Motor neuron (in vitro differentiated cells): Measurements from ENCODE around the gene ZNF407. TPM values are rescaled to one million over a fixed set of nuclear protein-coding genes. Genes with fewer than 3 reads are reported as not detected.

Experiments used
- ATAC-seq, 8 experiments: fragments of 200-7000 bp; cut with Tn5 transposase; replicated peaks in 6 of 8; 2 replicates each; pipeline ENCODE4 v1.8.0; 2021; ENCODE audit warnings: mild to moderate bottlenecking in 8 of 8, moderate library complexity in 8 of 8
- H3K27ac ChIP-seq, 2 donors: fragments of 250-450 bp; sonication (Bioruptor Pico); 2 replicates each; pipeline ENCODE4 v1.9.0; 2021; ENCODE audit warnings: antibody characterized with exemption in 2 of 2, mild to moderate bottlenecking in 2 of 2, moderate library complexity in 1 of 2
- H3K4me1 ChIP-seq, 2 donors: fragments of 250-450 bp; sonication (Bioruptor Pico); replicated peaks in 1 of 2; 2 replicates each; pipeline ENCODE4 v1.6.1; 2021; ENCODE audit warnings: antibody characterized with exemption in 2 of 2, mild to moderate bottlenecking in 2 of 2, moderate library complexity in 1 of 2
- H3K4me3 ChIP-seq, 5 donors: fragments of 250-450 bp; sonication (Bioruptor Pico); 2 replicates each; pipeline ENCODE4 v1.9.0; 2021; ENCODE audit warnings: antibody characterized with exemption in 5 of 5, mild to moderate bottlenecking in 5 of 5, moderate library complexity in 4 of 5
- WGBS, 10 experiments: fragments of 450-650 bp; shearing (Covaris generic); methylation state at CpG; one replicate each; pipeline ENCODE4 v1.0.0; 2022; 5-methylcytosine and 5-hydroxymethylcytosine counted together
- in situ Hi-C, 9 experiments: fragments of 400-800 bp; cut with MboI; loops; one replicate each; pipeline ENCODE4 v1.15.0; 2021; ENCODE audit warnings: low sequenced_read_pairs in 9 of 9, low pct_unique_long_range_greater_than_20kb in 2 of 9; ENCODE audit not compliant: unreplicated experiment in 9 of 9
- total RNA-seq, 8 experiments: library from RNA; unstranded; fragments of 300-600 nt; gene quantifications; 2 replicates each; pipeline versions ENCODE4 v1.2.3 to v1.2.4, GENCODE V29; 2022

ZNF407 gene
- total RNA-seq, 8 experiments from 2014 or later = 7.9 to 23.6 (median 11.6) TPM

- ATAC-seq = no peak
- in situ Hi-C loops = no loop called here
- H3K4me3 ChIP-seq = no peak overlapping the region
- H3K4me1 ChIP-seq = peaks cover 0 to 7% of the 10 kb centered on the region in 2 donors
- 79 to 100% (median 92%) methylated on average over 1 to 8 of the region's 8 CpGs for WGBS, 10 experiments
- no peak overlapping the region for H3K27ac ChIP-seq
Measured at GRCh38 chr18:74791501-74792194, 194.0 kb downstream of the ZNF407 start.

- no peak overlapping the region for H3K27ac ChIP-seq
- H3K4me3 ChIP-seq = no peak overlapping the region
- ATAC-seq = no peak
- peaks cover 5 to 15% of the 10 kb centered on the region in 2 donors for H3K4me1 ChIP-seq
- WGBS, 10 experiments = 55 to 100% (median 84%) methylated on average over 1 to 8 of the region's 9 CpGs; no CpG with 5 or more reads in 1 of the 10 experiments
- in situ Hi-C loops = no loop called here
Measured at GRCh38 chr18:74793746-74794145, 196.1 kb downstream of the ZNF407 start.

GRCh38 chr18:74795751-74796150 lies 198.1 kb downstream of the ZNF407 start:
- in situ Hi-C loops = no loop called here
- no peak overlapping the region for H3K27ac ChIP-seq
- ATAC-seq = no peak
- 80 to 100% (median 98%) methylated on average over 1 to 9 of the region's 9 CpGs; no CpG with 5 or more reads in 1 of the 10 experiments for WGBS, 10 experiments
- H3K4me1 ChIP-seq = peaks cover 5 to 15% of the 10 kb centered on the region in 2 donors
- H3K4me3 ChIP-seq = no peak overlapping the region

- in situ Hi-C loops = no loop called here
- ATAC-seq = no peak
- Histone ChIP-seq H3K27ac (no peak overlapping the region), H3K4me1 (peaks cover 5 to 15% of the 10 kb centered on the region in 2 donors), H3K4me3 (no peak overlapping the region)
- WGBS, 10 experiments = 79 to 100% (median 94%) methylated on average over 1 to 4 of the region's 4 CpGs
Measured at GRCh38 chr18:74796211-74796610, 198.5 kb downstream of the ZNF407 start.

- Histone ChIP-seq H3K4me1 (peaks cover 5 to 15% of the 10 kb centered on the region in 2 donors), H3K27ac (no peak overlapping the region), H3K4me3 (peak overlapping the region in 1 of 5 donors; percentile 5)
- 10 to 84% (median 54%) methylated on average over 2 to 7 of the region's 7 CpGs for WGBS, 10 experiments
- ATAC-seq = peak in 7 of 8 experiments; percentile 79 to 94 (median 90)
- in situ Hi-C loops = no loop called here
Measured at GRCh38 chr18:74796841-74797576, 199.3 kb downstream of the ZNF407 start.

- peak in 3 of 8 experiments; percentile 8 to 18 (median 9) for ATAC-seq
- 44 to 100% (median 94%) methylated on average over 2 to 6 of the region's 6 CpGs for WGBS, 10 experiments
- in situ Hi-C loops = no loop called here
- Histone ChIP-seq H3K4me3 (no peak overlapping the region), H3K27ac (no peak overlapping the region), H3K4me1 (peaks cover 5 to 15% of the 10 kb centered on the region in 2 donors)
Measured at GRCh38 chr18:74797577-74798151, 200.0 kb downstream of the ZNF407 start.

- WGBS, 10 experiments = 13 to 100% (median 56%) methylated on average over 1 to 2 of the region's 2 CpGs; no CpG with 5 or more reads in 1 of the 10 experiments
- in situ Hi-C loops = no loop called here
- peak in 4 of 8 experiments; percentile 49 to 87 (median 68) for ATAC-seq
- Histone ChIP-seq H3K4me1 (peaks cover 6 to 18% of the 10 kb centered on the region in 2 donors), H3K27ac (no peak overlapping the region), H3K4me3 (no peak overlapping the region)
Measured at GRCh38 chr18:74799542-74799941, 201.9 kb downstream of the ZNF407 start.

GRCh38 chr18:74800098-74800497 lies 202.4 kb downstream of the ZNF407 start:
- H3K4me1 ChIP-seq = peaks cover 8 to 19% of the 10 kb centered on the region in 2 donors
- in situ Hi-C loops = no loop called here
- no peak for ATAC-seq
- no peak overlapping the region for H3K27ac ChIP-seq
- H3K4me3 ChIP-seq = no peak overlapping the region

GRCh38 chr18:74803117-74803516 lies 205.4 kb downstream of the ZNF407 start:
- 60 to 100% (median 100%) methylated on average over 1 to 3 of the region's 4 CpGs; no CpG with 5 or more reads in 2 of the 10 experiments for WGBS, 10 experiments
- peaks cover 3 to 4% of the 10 kb centered on the region in 2 donors for H3K4me1 ChIP-seq
- in situ Hi-C loops = no loop called here
- H3K27ac ChIP-seq = no peak overlapping the region
- no peak overlapping the region for H3K4me3 ChIP-seq
- no peak for ATAC-seq

GRCh38 chr18:74803769-74804168 lies 206.1 kb downstream of the ZNF407 start:
- in situ Hi-C loops = no loop called here
- no peak overlapping the region for H3K27ac ChIP-seq
- WGBS, 10 experiments = 73 to 98% (median 84%) methylated on average over 3 to 10 of the region's 10 CpGs; no CpG with 5 or more reads in 1 of the 10 experiments
- ATAC-seq = no peak
- H3K4me1 ChIP-seq = peaks cover 3 to 4% of the 10 kb centered on the region in 2 donors
- H3K4me3 ChIP-seq = no peak overlapping the region

- peaks cover 3 to 4% of the 10 kb centered on the region in 2 donors for H3K4me1 ChIP-seq
- H3K27ac ChIP-seq = no peak overlapping the region
- in situ Hi-C loops = no loop called here
- no peak overlapping the region for H3K4me3 ChIP-seq
- 30 to 88% (median 57%) methylated on average over 3 to 6 of the region's 6 CpGs for WGBS, 10 experiments
- no peak for ATAC-seq
Measured at GRCh38 chr18:74804677-74805076, 207.0 kb downstream of the ZNF407 start.

- Histone ChIP-seq H3K27ac (no peak overlapping the region), H3K4me1 (peaks cover 3 to 4% of the 10 kb centered on the region in 2 donors), H3K4me3 (no peak overlapping the region)
- WGBS, 10 experiments = 67 to 98% (median 87%) methylated on average over 1 to 6 of the region's 6 CpGs; no CpG with 5 or more reads in 1 of the 10 experiments
- no peak for ATAC-seq
- in situ Hi-C loops = no loop called here
Measured at GRCh38 chr18:74806073-74806472, 208.4 kb downstream of the ZNF407 start.
